Fibroblast of mammary gland (primary cell): ENCODE data around the gene CYB5R2.

Source experiments
- DNase-seq: peaks from one replicate; pipeline ENCODE4 v3.0.0-alpha.2; 2010; ENCODE audit warnings: low read depth
- H3K4me3 ChIP-seq: 2 replicates; pipeline ENCODE4 v1.5.1; 2011; ENCODE audit warnings: low read depth, mild to moderate bottlenecking, low read length, moderate library complexity; ENCODE audit not compliant: control insufficient read depth
- CTCF ChIP-seq: conservative IDR thresholded peaks from 2 replicates; pipeline ENCODE4 v1.5.1; 2011; ENCODE audit warnings: low read depth, low read length, inconsistent platforms; ENCODE audit not compliant: control insufficient read depth, insufficient read depth

The CYB5R2 gene

GRCh38 chr11:7672960-7673723, at the start of gene CYB5R2:
Gene CYB5R2, minus strand, starts transcription at chr11:7673500. Its CDS starts 675 bp downstream, at chr11:7672825.
- no peak for TF ChIP-seq CTCF
- peak within 1 kb of the TSS; percentile 53 for H3K4me3 ChIP-seq
- DNase-seq, result peak; percentile 43

GRCh38 chr11:7714786-7715185, 41.5 kb upstream of the CYB5R2 start:
- no peak for TF ChIP-seq CTCF
- H3K4me3 ChIP-seq, result no peak overlapping the region
- no peak for DNase-seq

GRCh38 chr11:7706377-7706776, 33.1 kb upstream of the CYB5R2 start, which contains the start of gene OVCH2:
Gene OVCH2, minus strand, starts transcription at chr11:7706477. Its CDS starts 83 bp downstream, at chr11:7706394.
- no peak for DNase-seq
- TF ChIP-seq CTCF, result no peak
- H3K4me3 ChIP-seq, result no peak within 1 kb of the TSS

GRCh38 chr11:7703740-7704139, 30.4 kb upstream of the CYB5R2 start:
- no peak overlapping the region for H3K4me3 ChIP-seq
- no peak for TF ChIP-seq CTCF
- no peak for DNase-seq

GRCh38 chr11:7696424-7696823, 23.1 kb upstream of the CYB5R2 start:
- H3K4me3 ChIP-seq, result no peak overlapping the region
- DNase-seq, result no peak
- TF ChIP-seq CTCF, result no peak

- DNase-seq, result no peak
- no peak overlapping the region for H3K4me3 ChIP-seq
- TF ChIP-seq CTCF, result no peak
Observed at GRCh38 chr11:7694235-7694634, 20.9 kb upstream of the CYB5R2 start.
